OCI-LY3 (cell line): ENCODE results near the gene CDH23.

Experiments
- EZH2phosphoT487 ChIP-seq: fragments of 200-600 bp; shearing (Covaris generic); IDR thresholded peaks from 2 replicates; pipeline ENCODE4 v1.6.1; 2018; ENCODE audit warnings: antibody characterized with exemption, mixed run types, low read depth
- TF ChIP-seq, protein P1 (sequence below): fragments of 200-600, 300-600 bp; sonication (generic); IDR thresholded peaks from 2 replicates; pipeline ENCODE4 v1.5.1; 2014; ENCODE audit warnings: antibody characterized with exemption, low read length, low read depth

DNA sequence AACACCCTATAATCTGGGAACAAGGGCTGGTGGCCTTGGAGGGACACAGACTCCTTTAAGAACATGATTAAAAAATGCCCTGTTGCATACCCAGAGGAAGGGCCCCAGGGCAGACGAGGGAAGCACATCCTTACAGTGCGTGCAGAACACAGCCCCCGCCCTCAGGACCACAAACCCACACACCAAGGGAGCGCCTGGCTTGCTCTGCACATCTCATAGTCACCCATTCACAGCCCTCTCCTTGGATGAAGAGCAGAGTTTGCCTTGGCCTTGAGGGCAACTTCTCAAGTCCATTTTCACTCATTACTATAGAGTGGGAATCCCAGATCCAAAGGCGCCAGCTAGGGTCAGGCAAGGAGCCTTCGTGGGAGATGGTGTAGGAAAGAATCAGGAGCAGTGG is 382.9 kb downstream of the CDH23 start:
- no peak for TF ChIP-seq EZH2phosphoT487
- TF ChIP-seq, protein P1, sequence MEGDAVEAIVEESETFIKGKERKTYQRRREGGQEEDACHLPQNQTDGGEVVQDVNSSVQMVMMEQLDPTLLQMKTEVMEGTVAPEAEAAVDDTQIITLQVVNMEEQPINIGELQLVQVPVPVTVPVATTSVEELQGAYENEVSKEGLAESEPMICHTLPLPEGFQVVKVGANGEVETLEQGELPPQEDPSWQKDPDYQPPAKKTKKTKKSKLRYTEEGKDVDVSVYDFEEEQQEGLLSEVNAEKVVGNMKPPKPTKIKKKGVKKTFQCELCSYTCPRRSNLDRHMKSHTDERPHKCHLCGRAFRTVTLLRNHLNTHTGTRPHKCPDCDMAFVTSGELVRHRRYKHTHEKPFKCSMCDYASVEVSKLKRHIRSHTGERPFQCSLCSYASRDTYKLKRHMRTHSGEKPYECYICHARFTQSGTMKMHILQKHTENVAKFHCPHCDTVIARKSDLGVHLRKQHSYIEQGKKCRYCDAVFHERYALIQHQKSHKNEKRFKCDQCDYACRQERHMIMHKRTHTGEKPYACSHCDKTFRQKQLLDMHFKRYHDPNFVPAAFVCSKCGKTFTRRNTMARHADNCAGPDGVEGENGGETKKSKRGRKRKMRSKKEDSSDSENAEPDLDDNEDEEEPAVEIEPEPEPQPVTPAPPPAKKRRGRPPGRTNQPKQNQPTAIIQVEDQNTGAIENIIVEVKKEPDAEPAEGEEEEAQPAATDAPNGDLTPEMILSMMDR = no peak
